CMK (cell line): ENCODE measurements around the gene CRTC3.
"Not testable (repeated sequence)": the region's sequence is repeated elsewhere in the genome, so short reads cannot be mapped to it uniquely, and the experiment has no call there.

Experiments used
- DNase-seq: peaks from one replicate; pipeline ENCODE4 v3.0.0-alpha.2; 2010; ENCODE audit warnings: low read depth

Gene CRTC3, protein sequence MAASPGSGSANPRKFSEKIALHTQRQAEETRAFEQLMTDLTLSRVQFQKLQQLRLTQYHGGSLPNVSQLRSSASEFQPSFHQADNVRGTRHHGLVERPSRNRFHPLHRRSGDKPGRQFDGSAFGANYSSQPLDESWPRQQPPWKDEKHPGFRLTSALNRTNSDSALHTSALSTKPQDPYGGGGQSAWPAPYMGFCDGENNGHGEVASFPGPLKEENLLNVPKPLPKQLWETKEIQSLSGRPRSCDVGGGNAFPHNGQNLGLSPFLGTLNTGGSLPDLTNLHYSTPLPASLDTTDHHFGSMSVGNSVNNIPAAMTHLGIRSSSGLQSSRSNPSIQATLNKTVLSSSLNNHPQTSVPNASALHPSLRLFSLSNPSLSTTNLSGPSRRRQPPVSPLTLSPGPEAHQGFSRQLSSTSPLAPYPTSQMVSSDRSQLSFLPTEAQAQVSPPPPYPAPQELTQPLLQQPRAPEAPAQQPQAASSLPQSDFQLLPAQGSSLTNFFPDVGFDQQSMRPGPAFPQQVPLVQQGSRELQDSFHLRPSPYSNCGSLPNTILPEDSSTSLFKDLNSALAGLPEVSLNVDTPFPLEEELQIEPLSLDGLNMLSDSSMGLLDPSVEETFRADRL

DNA sequence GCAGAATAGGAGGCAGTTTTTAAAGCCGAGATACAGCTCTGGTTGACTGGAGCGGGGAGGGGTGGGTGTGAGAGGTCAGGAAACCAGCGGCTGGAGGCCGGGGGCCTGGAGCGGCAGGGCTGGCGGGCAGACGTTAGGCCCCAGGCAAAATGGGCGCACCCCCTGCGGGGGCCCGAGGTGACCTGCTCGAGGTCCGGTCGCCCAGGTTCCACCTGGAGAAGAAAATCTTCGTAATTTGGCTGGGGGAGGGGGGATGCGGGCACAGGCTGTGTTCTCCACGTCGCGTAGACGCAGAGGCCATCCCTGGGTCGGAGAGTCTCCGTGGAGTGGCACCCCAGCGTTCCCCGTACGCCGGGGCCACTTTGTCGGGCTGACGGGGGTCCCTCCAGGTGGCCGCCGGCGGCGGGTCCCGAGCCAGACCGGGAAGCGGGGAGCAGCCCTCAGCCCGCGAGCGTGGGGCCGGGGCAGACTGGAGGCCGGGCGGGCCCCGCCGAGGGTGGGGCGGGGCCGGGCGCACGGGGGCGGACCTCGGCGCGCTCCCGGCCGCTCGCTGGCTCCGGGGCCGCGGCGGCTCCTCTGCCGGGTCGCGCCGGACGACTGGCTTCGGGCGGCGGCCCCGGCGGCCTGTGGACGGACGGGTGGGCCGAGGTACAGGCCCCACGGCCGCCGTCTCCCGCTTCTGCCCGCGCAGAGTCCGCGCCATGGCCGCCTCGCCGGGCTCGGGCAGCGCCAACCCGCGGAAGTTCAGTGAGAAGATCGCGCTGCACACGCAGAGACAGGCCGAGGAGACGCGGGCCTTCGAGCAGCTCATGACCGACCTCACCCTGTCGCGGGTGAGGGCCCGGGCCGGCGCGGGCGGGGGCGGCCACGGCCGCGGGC is at the start of gene CRTC3:
CRTC3 (plus strand) TSS at position 553 of the 879 bp plus-strand sequence; CDS start at position 702, 149 bp downstream.
- DNase-seq, result no peak

GRCh38 chr15:90481023-90481422 is 48.7 kb upstream of the CRTC3 start:
- peak; percentile 63 for DNase-seq

DNA sequence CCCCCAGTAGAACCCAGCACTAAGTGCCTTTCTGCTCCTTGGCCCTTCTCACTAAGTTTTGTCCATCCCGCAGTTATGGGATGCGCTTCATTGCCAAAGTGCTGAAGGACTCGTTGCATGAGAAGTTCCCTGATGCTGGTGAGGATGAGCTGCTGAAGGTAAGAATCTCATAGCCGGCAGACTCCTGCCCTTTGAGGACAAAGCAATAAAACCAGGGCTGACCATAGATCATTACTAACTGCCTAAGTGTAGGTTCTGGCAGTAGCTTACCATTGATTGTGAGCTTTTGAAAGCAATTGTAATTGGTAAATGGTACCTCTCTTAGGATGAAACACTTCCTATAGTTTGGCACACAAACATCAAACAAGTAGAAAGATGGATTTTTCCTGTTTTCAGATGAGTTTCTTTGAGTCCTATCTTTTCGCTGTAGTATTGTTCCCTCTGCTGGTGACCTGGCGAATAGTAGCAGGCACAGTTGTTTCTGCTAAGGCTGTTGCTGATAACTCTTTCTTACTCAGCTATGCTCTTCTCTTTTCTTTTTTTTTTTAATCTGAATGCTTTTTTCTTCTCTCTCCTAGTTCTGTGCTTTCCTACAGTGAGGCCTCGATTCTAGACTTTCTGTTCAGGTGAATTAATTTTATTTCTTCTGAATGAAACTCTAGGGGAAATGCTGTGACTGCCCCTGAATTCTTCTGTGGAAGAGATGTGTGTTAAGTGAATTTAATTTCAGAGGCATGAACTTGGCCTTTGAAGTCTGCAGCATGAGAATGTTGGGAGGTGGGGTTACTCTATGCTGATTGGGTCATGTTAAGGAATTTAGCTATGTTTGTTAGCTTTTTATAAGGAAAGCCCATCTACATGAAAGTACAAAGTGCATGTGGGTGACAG is 47.4 kb upstream of the CRTC3 start:
- DNase-seq, result peak; percentile 5

- DNase-seq, result no peak
Observed at GRCh38 chr15:90483012-90483307, 46.8 kb upstream of the CRTC3 start.

DNA sequence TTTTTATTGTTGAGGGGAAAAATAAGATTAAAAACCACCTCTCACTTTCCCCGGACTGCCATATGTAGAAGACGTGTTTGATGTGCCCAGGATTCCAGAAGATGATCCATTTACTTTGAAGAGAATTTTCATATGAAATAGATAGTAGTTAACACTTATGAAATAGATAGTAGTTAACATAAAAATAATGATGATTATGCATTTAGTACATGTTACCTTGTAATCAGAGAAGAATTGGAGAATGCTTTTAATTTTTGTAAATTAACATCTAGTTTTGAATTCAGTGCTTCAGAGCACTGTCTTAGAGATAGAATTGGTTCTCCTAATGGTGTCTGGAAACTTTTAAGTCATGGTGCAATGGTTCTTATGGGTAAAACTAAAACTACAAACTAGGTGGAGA is 46.1 kb upstream of the CRTC3 start:
- DNase-seq, result no peak

GRCh38 chr15:90487186-90487585 is 42.5 kb upstream of the CRTC3 start:
- no peak for DNase-seq

DNA sequence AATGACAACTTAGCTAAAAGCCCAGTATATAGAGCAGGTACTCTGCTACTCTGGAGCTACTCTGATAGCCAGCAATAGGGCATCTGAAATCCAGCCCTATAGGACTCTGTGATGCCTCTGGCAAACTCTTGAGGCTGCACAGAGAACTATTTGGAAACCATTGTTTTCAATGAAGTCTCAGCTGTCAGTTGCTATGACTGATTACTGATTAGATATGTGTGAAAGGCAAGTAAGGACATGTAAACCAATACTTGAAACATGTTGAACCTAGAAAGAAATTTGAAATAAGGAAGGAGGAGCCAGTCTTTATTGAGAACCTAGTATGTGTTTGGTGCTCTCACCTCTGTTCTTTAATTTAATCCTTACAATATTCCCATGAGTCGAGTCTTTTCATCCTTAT is 40.2 kb upstream of the CRTC3 start:
- DNase-seq, result no peak

DNA sequence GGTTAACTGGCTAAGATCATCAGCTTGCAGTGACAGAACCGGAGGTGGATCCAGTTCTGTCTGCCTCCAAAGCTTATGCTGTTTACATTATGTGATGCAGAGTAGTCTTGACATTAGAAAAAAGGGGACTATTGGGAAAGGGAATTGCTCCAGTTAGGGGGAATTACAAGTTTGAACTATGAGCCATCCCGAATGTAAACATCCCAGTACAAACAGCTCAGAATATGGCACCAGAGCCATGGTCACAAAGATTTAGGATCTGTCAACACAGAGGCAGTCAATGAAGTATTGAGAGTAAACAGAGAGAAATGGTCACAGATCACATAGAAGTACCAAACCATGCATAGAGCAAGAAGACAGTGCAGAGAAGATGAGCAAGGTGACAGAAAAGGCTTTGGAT is 39.8 kb upstream of the CRTC3 start:
- DNase-seq, result no peak

GRCh38 chr15:90493647-90494046 is 36.1 kb upstream of the CRTC3 start:
- DNase-seq, result no peak

GRCh38 chr15:90495067-90495466 is 34.7 kb upstream of the CRTC3 start:
- no peak for DNase-seq

DNA sequence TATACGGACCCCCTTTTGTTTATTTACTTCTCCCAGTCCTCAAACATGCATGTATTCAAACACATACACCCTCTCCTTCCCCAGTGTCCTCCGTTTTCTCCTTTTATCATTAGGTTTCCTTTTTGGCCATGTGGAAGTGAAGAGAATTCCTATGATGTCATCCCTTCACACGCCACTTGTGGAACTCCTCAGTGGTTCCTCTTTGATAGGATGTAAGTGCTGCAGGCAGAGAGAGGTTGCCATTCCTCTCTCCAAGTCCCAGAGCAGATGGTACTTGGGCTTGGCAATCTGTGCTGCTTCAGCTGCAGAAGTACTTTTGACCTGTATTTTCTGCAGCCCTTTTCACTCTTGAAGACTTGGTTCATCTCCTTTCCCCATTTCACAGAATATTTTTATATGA is 32.9 kb upstream of the CRTC3 start:
- no peak for DNase-seq

DNA sequence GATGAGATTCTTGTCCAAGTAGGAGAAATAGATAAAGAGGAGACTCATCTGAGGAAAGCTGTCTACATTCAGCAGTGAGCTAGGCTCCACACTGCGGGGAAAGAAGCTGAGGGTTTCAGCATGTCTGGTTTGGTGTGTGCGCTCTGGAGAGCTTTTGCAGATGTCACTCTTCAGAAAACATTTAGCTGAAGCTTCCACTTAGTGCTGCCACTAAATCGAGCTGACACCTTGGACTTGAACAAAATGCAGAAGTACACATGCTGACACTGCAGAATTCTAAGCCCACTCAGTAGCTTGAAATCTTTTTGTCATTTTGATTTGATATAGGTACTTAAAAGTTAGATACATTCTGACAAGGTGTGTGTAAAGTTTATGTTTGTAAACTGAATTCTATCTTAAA is 32.3 kb upstream of the CRTC3 start:
- DNase-seq, result no peak

- no peak for DNase-seq
Observed at GRCh38 chr15:90497912-90498311, 31.8 kb upstream of the CRTC3 start.

DNA sequence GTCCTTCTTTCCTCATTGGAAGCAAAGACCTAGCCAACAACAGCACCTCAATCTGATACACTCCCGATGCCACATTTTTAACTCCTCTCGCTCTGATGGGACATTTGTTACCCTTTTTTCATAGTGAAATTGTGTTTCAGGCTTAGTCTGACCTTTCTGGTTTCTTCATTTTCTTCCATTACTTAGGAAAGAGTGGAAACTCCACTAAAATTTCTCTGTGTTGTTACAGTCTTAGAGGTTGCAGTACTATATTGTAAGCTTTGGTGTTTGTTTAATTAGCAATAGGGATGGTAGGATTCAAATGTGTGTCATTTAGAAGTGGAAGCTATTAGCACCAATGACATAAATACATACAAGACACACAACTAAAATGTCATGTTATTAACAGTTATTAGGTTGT is 29.6 kb upstream of the CRTC3 start:
- DNase-seq, result no peak

- DNase-seq, result no peak
Observed at GRCh38 chr15:90501898-90502297, 27.8 kb upstream of the CRTC3 start.

DNA sequence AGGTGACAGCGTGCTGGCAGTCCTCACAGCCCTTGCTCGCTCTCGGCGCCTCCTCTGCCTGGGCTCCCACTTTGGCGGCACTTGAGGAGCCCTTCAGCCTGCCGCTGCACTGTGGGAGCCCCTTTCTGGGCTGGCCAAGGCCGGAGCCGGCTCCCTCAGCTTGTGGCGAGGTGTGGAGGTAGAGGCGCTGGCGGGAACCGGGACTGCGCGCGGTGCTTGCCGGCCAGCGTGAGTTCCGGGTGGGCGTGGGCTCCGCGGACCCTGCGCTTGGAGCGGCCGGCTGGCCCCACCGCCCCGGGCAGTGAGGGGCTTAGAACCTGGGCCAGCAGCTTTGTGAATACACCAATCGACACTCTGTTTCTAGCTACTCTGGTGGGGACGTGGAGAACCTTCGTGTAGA is 18.9 kb upstream of the CRTC3 start:
- DNase-seq, result not testable (repeated sequence)

DNA sequence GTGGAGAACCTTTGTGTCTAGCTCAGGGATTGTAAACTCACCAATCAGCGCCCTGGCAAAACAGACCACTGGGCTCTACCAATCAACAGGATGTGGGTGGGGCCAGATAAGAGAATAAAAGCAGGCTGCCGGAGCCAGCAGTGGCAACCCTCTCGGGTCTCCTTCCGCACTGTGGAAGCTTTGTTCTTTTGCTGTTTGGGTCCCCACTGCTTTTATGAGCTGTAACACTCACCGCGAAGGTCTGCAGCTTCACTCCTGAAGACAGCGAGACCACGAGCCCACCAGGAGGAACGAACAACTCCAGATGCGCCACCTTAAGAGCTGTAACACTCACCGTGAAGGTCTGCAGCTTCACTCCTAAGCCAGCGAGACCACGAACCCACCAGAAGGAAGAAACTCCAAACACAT is 18.5 kb upstream of the CRTC3 start:
- not testable (repeated sequence) for DNase-seq

DNA sequence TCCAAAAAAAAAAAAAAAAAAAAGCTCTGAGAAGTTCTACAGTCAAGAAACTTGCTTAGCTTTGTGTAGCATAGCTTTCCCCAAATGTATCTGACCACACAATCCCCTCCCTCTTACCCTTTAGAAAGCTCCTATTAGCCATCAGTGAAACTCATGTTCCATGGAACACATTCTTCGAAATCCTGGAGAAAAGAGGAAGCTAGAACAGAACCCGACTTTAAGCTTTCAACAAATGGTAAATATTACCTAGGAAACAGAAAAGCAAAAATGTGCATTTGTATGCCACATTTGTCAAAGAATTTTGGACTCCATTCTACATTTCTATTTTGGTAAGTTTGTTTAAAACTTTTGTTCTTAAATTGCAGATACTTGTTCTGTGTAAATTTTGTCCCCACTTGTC is 17.4 kb upstream of the CRTC3 start:
- no peak for DNase-seq

DNA sequence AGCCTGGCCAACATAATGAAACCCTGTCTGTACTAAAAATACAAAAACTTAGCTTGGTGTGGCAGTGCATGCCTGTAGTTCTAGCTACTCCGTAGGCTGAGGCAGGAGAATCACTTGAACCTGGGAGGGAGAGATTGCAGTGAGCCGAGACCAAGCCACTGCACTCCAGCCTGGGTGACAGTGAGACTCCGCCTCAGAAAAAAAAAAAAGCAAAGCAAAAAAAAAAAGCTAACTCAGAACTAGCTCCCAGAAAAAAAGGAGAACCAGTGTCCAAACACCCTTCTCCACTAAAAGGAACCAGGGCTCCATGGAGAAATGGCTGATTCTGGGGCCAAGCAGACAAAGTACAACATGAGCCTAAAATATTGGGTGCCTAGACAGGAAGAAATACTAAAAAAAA is 16.7 kb upstream of the CRTC3 start:
- DNase-seq, result no peak

DNA sequence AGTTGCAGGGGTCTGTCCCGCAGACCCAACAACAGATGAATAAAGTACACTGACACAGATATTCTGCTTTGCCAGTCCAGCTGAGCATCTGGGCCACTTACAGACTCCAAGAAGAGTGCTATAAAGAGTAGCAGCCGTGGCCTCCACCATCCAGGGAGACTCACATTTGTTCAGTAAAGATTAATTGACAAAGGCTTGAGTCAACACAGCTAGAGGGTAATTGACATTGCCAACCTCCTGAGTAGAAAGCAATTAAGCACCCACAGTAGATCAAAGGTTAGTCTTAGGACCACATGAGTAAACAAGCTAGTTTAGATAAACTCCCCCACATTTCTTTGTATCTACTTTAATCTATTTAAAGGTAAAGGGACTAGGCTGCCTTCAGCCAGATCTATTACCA is 16.3 kb upstream of the CRTC3 start:
- DNase-seq, result no peak

DNA sequence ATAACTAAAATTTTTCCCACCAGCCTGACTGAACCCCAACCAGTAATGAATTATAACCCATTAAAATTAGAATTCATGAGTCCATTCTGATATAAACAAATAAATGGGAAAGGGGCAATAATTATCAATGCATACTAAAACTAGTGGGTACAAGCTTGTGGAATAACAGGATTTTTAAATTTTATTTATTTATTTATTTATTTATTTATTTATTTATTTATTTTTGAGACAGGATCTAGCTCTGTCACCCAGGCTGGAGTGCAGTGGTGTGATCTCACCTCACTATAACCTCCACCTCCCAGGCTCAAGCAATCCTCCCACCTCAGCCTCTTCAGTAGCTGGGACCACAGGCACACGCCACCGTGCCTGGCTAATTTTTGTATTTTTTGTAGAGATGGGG is 15.8 kb upstream of the CRTC3 start:
- DNase-seq, result not testable (repeated sequence)

DNA sequence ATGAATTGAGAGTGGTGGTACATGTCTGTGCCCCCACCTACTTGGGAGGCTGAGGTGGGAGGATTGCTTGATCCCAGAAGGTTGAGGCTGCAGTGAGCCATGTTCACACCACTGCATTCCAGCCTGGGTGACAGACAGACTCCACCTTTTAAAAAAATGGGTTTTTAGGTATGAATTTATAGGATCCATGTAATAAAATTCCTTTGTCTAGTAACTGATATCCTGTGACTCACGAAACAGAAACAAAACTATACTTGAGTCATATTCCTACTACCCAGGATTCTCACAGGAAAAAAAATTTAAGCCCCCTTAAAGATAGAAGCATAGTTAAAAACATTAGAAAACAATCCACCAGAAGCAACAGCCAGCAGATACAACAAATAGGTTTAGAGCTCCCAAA is 10.0 kb upstream of the CRTC3 start:
- no peak for DNase-seq
